ENCODE measurements around the gene BLM. TPM values are rescaled to one million over a fixed set of nuclear protein-coding genes. Genes with fewer than 3 reads are reported as not detected.
"Not testable (repeated sequence)": the region's sequence is repeated elsewhere in the genome, so short reads cannot be mapped to it uniquely, and the experiment has no call there.

Gene BLM
- total and polyA plus RNA-seq, 9 donors = 4.7 to 7.5 (median 5.2) TPM

GRCh38 chr15:90818251-90819210 lies 101.4 kb downstream of the BLM start:
- WGBS (ENCODE audit: insufficient coverage) = 33% methylated on average over 16 of the region's 26 CpGs
- peak; percentile 83 for DNase-seq
- no peak overlapping the region for H3K4me3 ChIP-seq (ENCODE audit: low read length)
- H3K27ac ChIP-seq (ENCODE audit: low read length) = peak overlapping the region; percentile 37
- H3K36me3 ChIP-seq (ENCODE audit: control insufficient read depth, insufficient read depth, low read length) = no peaks in the 10 kb centered on the region
- no peaks in the 10 kb centered on the region for H3K9me3 ChIP-seq (replicated peaks; ENCODE audit: control insufficient read depth, low read depth, low read length)
- no peaks in the 10 kb centered on the region for H3K27me3 ChIP-seq (ENCODE audit: control insufficient read depth, insufficient read depth, low read length)
- peaks cover 51% of the 10 kb centered on the region for H3K4me1 ChIP-seq (ENCODE audit: control insufficient read depth, insufficient read depth, low read length)

- Histone ChIP-seq H3K27me3 (ENCODE audit: control insufficient read depth, insufficient read depth, low read length) (no peaks in the 10 kb centered on the region), H3K4me3 (ENCODE audit: low read length) (no peak overlapping the region), H3K36me3 (ENCODE audit: control insufficient read depth, insufficient read depth, low read length) (no peaks in the 10 kb centered on the region), H3K9me3 (replicated peaks; ENCODE audit: control insufficient read depth, low read depth, low read length) (no peaks in the 10 kb centered on the region), H3K27ac (ENCODE audit: low read length) (no peak overlapping the region), H3K4me1 (ENCODE audit: control insufficient read depth, insufficient read depth, low read length) (peaks cover 44% of the 10 kb centered on the region)
- WGBS (ENCODE audit: insufficient coverage) = 100% methylated on average over 1 of the region's 6 CpGs
- no peak for DNase-seq
These were observed 102.2 kb downstream of the BLM start for GRCh38 chr15:90819390-90819789.

- Histone ChIP-seq H3K36me3 (ENCODE audit: control insufficient read depth, insufficient read depth, low read length) (no peaks in the 10 kb centered on the region), H3K9me3 (replicated peaks; ENCODE audit: control insufficient read depth, low read depth, low read length) (no peaks in the 10 kb centered on the region), H3K4me3 (ENCODE audit: low read length) (no peak overlapping the region), H3K27me3 (ENCODE audit: control insufficient read depth, insufficient read depth, low read length) (no peaks in the 10 kb centered on the region), H3K4me1 (ENCODE audit: control insufficient read depth, insufficient read depth, low read length) (peaks cover 41% of the 10 kb centered on the region), H3K27ac (ENCODE audit: low read length) (no peak overlapping the region)
- DNase-seq = no peak
- 73% methylated on average over 12 of the region's 12 CpGs for WGBS (ENCODE audit: insufficient coverage)
These were observed 102.7 kb downstream of the BLM start for GRCh38 chr15:90819850-90820249.

- Histone ChIP-seq H3K27me3 (ENCODE audit: control insufficient read depth, insufficient read depth, low read length) (no peaks in the 10 kb centered on the region), H3K27ac (ENCODE audit: low read length) (no peak overlapping the region), H3K36me3 (ENCODE audit: control insufficient read depth, insufficient read depth, low read length) (no peaks in the 10 kb centered on the region), H3K9me3 (replicated peaks; ENCODE audit: control insufficient read depth, low read depth, low read length) (no peaks in the 10 kb centered on the region), H3K4me1 (ENCODE audit: control insufficient read depth, insufficient read depth, low read length) (peaks cover 39% of the 10 kb centered on the region), H3K4me3 (ENCODE audit: low read length) (no peak overlapping the region)
- 98% methylated on average over 6 of the region's 7 CpGs for WGBS (ENCODE audit: insufficient coverage)
- no peak for DNase-seq
These were observed 103.3 kb downstream of the BLM start for GRCh38 chr15:90820481-90820880.

- H3K9me3 ChIP-seq (replicated peaks; ENCODE audit: control insufficient read depth, low read depth, low read length) = no peaks in the 10 kb centered on the region
- WGBS (ENCODE audit: insufficient coverage) = 90% methylated on average over 5 of the region's 8 CpGs
- H3K36me3 ChIP-seq (ENCODE audit: control insufficient read depth, insufficient read depth, low read length) = no peaks in the 10 kb centered on the region
- peaks cover 27% of the 10 kb centered on the region for H3K4me1 ChIP-seq (ENCODE audit: control insufficient read depth, insufficient read depth, low read length)
- H3K27me3 ChIP-seq (ENCODE audit: control insufficient read depth, insufficient read depth, low read length) = no peaks in the 10 kb centered on the region
- H3K4me3 ChIP-seq (ENCODE audit: low read length) = no peak overlapping the region
- DNase-seq = no peak
- no peak overlapping the region for H3K27ac ChIP-seq (ENCODE audit: low read length)
These were observed 105.2 kb downstream of the BLM start for GRCh38 chr15:90822204-90822955.

- H3K4me3 ChIP-seq (ENCODE audit: low read length) = no peak overlapping the region
- DNase-seq = no peak
- H3K9me3 ChIP-seq (replicated peaks; ENCODE audit: control insufficient read depth, low read depth, low read length) = no peaks in the 10 kb centered on the region
- H3K27ac ChIP-seq (ENCODE audit: low read length) = no peak overlapping the region
- H3K4me1 ChIP-seq (ENCODE audit: control insufficient read depth, insufficient read depth, low read length) = peaks cover 16% of the 10 kb centered on the region
- 64% methylated on average over 7 of the region's 7 CpGs for WGBS (ENCODE audit: insufficient coverage)
- H3K36me3 ChIP-seq (ENCODE audit: control insufficient read depth, insufficient read depth, low read length) = no peaks in the 10 kb centered on the region
- H3K27me3 ChIP-seq (ENCODE audit: control insufficient read depth, insufficient read depth, low read length) = no peaks in the 10 kb centered on the region
These were observed 106.4 kb downstream of the BLM start for GRCh38 chr15:90823455-90823974.

GRCh38 chr15:90825115-90825899 lies 108.2 kb downstream of the BLM start:
- not testable (repeated sequence) for H3K27ac ChIP-seq (ENCODE audit: low read length); DNase-seq; H3K4me3 ChIP-seq (ENCODE audit: low read length); H3K27me3 ChIP-seq (ENCODE audit: control insufficient read depth, insufficient read depth, low read length); H3K9me3 ChIP-seq (replicated peaks; ENCODE audit: control insufficient read depth, low read depth, low read length); H3K4me1 ChIP-seq (ENCODE audit: control insufficient read depth, insufficient read depth, low read length); H3K36me3 ChIP-seq (ENCODE audit: control insufficient read depth, insufficient read depth, low read length)
- 85% methylated on average over 46 of the region's 49 CpGs for WGBS (ENCODE audit: insufficient coverage)

GRCh38 chr15:90826206-90826885 lies 109.2 kb downstream of the BLM start:
- H3K27ac ChIP-seq (ENCODE audit: low read length); H3K9me3 ChIP-seq (replicated peaks; ENCODE audit: control insufficient read depth, low read depth, low read length); H3K4me3 ChIP-seq (ENCODE audit: low read length); DNase-seq; H3K36me3 ChIP-seq (ENCODE audit: control insufficient read depth, insufficient read depth, low read length); H3K4me1 ChIP-seq (ENCODE audit: control insufficient read depth, insufficient read depth, low read length); H3K27me3 ChIP-seq (ENCODE audit: control insufficient read depth, insufficient read depth, low read length): not testable (repeated sequence)
- 86% methylated on average over 22 of the region's 26 CpGs for WGBS (ENCODE audit: insufficient coverage)

GRCh38 chr15:90826886-90827435 lies 109.8 kb downstream of the BLM start:
- H3K27ac ChIP-seq (ENCODE audit: low read length) = no peak overlapping the region
- no peak for DNase-seq
- H3K9me3 ChIP-seq (replicated peaks; ENCODE audit: control insufficient read depth, low read depth, low read length) = no peaks in the 10 kb centered on the region
- no peaks in the 10 kb centered on the region for H3K27me3 ChIP-seq (ENCODE audit: control insufficient read depth, insufficient read depth, low read length)
- WGBS (ENCODE audit: insufficient coverage) = 97% methylated on average over 12 of the region's 20 CpGs
- H3K4me1 ChIP-seq (ENCODE audit: control insufficient read depth, insufficient read depth, low read length) = no peaks in the 10 kb centered on the region
- no peaks in the 10 kb centered on the region for H3K36me3 ChIP-seq (ENCODE audit: control insufficient read depth, insufficient read depth, low read length)
- no peak overlapping the region for H3K4me3 ChIP-seq (ENCODE audit: low read length)

Data from muscle of leg (tissue), 11 donors.